ENCODE measurements around the gene IL3. TPM values are rescaled to one million over a fixed set of nuclear protein-coding genes. Genes with fewer than 3 reads are reported as not detected.

The IL3 gene
- total RNA-seq, 1 experiment from 2014 or later, result not detected

DNA sequence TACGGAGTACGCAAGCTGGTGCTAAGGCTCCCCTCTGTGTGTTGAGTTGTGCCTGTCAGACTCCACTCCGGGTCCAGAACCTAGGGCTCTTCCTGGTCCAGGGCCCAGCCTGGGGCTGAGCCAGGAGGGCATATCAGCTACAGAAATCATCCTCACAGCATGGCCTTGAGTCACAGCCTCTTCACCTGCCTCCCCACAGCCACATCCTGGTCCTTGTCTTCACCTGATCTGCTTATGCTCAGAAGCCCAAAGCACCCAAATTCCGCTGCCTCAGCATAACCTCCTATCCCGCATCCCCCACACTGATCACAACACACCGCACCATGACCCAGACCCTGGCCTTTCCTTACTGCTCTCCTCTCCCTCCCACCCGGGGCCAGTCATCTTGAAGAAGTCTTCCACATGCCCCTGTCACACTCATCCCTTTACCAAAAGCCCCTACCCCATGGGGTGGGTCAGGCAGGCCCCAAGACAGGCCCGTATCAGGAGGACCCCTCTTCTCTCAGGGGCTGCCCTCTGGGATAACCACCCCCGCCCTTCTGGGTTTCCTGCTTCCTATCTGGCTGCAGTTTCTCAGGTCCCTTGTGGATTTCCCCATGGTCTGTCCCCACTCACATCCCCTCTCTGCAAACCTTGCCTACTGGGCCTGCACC, 1.3 kb upstream of the IL3 start:
- H3K27ac Mint-ChIP-seq, result no peak overlapping the region
- H3K4me1 Mint-ChIP-seq, result peaks cover 12% of the 10 kb centered on the region
- no peaks in the 10 kb centered on the region for H3K36me3 Mint-ChIP-seq
- no peak overlapping the region for H3K4me3 Mint-ChIP-seq
- POLR2A ChIA-PET, result no interaction called here
- no peaks in the 10 kb centered on the region for H3K27me3 Mint-ChIP-seq (ENCODE audit: low read depth)
- H3K9me3 Mint-ChIP-seq, result no peaks in the 10 kb centered on the region
- CTCF ChIA-PET, result interaction anchor here (1.6 kb wide), 1 partner anchor 179 kb away, joined by 3 read pairs; no protein-coding TSS in a partner anchor
- TF ChIP-seq MXD4 (CRISPR knock-in tag; IDR thresholded peaks at IDR 0.05; ENCODE audit: borderline replicate concordance) (no peak), SP1 (CRISPR knock-in tag; conservative IDR thresholded peaks at IDR 0.05) (no peak), NFE2L1 (CRISPR knock-in tag; IDR thresholded peaks at IDR 0.05) (no peak), TCF7 (CRISPR knock-in tag; IDR thresholded peaks at IDR 0.05; ENCODE audit: low read depth) (no peak), ZMAT4 (CRISPR knock-in tag; IDR thresholded peaks at IDR 0.05) (no peak), NR1H2 (CRISPR knock-in tag; IDR thresholded peaks at IDR 0.05) (no peak), FOXK1 (CRISPR knock-in tag; IDR thresholded peaks at IDR 0.05) (no peak), ZNF219 (CRISPR knock-in tag; IDR thresholded peaks at IDR 0.05; ENCODE audit: borderline replicate concordance) (no peak), ATF1 (CRISPR knock-in tag; IDR thresholded peaks at IDR 0.05) (no peak), OVOL2 (CRISPR knock-in tag; IDR thresholded peaks at IDR 0.05; ENCODE audit: borderline replicate concordance) (no peak), CBFB (CRISPR knock-in tag; IDR thresholded peaks at IDR 0.05; ENCODE audit: low read depth) (no peak)
- TF ChIP-seq, protein P1, sequence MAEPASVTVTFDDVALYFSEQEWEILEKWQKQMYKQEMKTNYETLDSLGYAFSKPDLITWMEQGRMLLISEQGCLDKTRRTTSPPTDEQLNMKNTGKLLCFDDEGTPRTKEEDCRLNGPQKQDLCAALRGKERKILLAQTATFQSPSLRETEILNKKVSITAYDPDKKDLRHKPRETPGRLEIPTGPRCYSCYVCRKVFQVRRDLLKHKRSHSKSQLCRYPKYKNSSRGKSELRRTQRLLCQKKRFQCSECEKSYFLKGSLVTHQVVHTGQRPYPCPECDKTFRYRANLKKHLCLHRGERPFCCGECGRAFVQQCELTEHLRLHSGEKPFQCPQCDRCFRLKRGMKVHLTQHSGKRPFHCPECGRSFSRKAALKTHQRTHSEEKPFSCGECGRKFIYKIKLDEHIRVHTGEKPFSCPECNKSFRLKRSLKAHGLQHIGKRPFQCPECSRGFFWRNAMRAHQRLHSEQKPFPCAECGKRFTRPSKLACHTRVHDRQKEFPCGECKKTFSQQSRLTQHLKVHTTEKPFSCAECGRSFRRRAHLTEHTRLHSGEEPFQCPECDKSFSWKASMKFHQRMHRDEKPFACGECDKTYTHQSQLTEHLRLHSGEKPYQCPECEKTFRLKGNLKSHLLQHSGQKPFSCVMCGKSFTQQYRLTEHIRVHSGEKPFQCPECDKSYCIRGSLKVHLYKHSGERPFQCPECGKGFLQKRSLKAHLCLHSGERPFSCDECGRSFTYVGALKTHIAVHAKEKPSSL (CRISPR knock-in tag; conservative IDR thresholded peaks at IDR 0.05), result no peak
- TF ChIP-seq, protein P2, sequence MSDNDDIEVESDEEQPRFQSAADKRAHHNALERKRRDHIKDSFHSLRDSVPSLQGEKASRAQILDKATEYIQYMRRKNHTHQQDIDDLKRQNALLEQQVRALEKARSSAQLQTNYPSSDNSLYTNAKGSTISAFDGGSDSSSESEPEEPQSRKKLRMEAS (CRISPR knock-in tag; IDR thresholded peaks at IDR 0.05), result no peak
- TF ChIP-seq, protein P3, sequence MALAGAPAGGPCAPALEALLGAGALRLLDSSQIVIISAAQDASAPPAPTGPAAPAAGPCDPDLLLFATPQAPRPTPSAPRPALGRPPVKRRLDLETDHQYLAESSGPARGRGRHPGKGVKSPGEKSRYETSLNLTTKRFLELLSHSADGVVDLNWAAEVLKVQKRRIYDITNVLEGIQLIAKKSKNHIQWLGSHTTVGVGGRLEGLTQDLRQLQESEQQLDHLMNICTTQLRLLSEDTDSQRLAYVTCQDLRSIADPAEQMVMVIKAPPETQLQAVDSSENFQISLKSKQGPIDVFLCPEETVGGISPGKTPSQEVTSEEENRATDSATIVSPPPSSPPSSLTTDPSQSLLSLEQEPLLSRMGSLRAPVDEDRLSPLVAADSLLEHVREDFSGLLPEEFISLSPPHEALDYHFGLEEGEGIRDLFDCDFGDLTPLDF (CRISPR knock-in tag; IDR thresholded peaks at IDR 0.05), result no peak
- TF ChIP-seq, protein P4, sequence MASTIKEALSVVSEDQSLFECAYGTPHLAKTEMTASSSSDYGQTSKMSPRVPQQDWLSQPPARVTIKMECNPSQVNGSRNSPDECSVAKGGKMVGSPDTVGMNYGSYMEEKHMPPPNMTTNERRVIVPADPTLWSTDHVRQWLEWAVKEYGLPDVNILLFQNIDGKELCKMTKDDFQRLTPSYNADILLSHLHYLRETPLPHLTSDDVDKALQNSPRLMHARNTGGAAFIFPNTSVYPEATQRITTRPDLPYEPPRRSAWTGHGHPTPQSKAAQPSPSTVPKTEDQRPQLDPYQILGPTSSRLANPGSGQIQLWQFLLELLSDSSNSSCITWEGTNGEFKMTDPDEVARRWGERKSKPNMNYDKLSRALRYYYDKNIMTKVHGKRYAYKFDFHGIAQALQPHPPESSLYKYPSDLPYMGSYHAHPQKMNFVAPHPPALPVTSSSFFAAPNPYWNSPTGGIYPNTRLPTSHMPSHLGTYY (CRISPR knock-in tag; IDR thresholded peaks at IDR 0.05), result no peak
- TF ChIP-seq, protein P5, sequence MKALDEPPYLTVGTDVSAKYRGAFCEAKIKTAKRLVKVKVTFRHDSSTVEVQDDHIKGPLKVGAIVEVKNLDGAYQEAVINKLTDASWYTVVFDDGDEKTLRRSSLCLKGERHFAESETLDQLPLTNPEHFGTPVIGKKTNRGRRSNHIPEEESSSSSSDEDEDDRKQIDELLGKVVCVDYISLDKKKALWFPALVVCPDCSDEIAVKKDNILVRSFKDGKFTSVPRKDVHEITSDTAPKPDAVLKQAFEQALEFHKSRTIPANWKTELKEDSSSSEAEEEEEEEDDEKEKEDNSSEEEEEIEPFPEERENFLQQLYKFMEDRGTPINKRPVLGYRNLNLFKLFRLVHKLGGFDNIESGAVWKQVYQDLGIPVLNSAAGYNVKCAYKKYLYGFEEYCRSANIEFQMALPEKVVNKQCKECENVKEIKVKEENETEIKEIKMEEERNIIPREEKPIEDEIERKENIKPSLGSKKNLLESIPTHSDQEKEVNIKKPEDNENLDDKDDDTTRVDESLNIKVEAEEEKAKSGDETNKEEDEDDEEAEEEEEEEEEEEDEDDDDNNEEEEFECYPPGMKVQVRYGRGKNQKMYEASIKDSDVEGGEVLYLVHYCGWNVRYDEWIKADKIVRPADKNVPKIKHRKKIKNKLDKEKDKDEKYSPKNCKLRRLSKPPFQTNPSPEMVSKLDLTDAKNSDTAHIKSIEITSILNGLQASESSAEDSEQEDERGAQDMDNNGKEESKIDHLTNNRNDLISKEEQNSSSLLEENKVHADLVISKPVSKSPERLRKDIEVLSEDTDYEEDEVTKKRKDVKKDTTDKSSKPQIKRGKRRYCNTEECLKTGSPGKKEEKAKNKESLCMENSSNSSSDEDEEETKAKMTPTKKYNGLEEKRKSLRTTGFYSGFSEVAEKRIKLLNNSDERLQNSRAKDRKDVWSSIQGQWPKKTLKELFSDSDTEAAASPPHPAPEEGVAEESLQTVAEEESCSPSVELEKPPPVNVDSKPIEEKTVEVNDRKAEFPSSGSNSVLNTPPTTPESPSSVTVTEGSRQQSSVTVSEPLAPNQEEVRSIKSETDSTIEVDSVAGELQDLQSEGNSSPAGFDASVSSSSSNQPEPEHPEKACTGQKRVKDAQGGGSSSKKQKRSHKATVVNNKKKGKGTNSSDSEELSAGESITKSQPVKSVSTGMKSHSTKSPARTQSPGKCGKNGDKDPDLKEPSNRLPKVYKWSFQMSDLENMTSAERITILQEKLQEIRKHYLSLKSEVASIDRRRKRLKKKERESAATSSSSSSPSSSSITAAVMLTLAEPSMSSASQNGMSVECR (CRISPR knock-in tag; IDR thresholded peaks at IDR 0.05; ENCODE audit: borderline replicate concordance), result no peak
- no peak for ATAC-seq
- no peak for DNase-seq (ENCODE audit: low spot score)

Measured in WTC11 (cell line).